ENCODE measurements around the gene GAPVD1.
"Not testable (repeated sequence)": the region's sequence is repeated elsewhere in the genome, so short reads cannot be mapped to it uniquely, and the experiment has no call there.

GAPVD1 gene

GRCh38 chr9:125276771-125277170 is 15.1 kb downstream of the GAPVD1 start:
- TF ChIP-seq, protein P1, sequence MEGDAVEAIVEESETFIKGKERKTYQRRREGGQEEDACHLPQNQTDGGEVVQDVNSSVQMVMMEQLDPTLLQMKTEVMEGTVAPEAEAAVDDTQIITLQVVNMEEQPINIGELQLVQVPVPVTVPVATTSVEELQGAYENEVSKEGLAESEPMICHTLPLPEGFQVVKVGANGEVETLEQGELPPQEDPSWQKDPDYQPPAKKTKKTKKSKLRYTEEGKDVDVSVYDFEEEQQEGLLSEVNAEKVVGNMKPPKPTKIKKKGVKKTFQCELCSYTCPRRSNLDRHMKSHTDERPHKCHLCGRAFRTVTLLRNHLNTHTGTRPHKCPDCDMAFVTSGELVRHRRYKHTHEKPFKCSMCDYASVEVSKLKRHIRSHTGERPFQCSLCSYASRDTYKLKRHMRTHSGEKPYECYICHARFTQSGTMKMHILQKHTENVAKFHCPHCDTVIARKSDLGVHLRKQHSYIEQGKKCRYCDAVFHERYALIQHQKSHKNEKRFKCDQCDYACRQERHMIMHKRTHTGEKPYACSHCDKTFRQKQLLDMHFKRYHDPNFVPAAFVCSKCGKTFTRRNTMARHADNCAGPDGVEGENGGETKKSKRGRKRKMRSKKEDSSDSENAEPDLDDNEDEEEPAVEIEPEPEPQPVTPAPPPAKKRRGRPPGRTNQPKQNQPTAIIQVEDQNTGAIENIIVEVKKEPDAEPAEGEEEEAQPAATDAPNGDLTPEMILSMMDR (IDR thresholded peaks at IDR 0.05; ENCODE audit: unreplicated experiment in 3 of 3), result no peak
- Mint-ChIP-seq H3K9me3 (no peaks in the 10 kb centered on the region), H3K27ac (no peak overlapping the region), H3K4me1 (peaks cover 16% of the 10 kb centered on the region), H3K27me3 (ENCODE audit: low read depth) (no peaks in the 10 kb centered on the region), H3K4me3 (no peak overlapping the region), H3K36me3 (ENCODE audit: low read depth) (peaks cover 4% of the 10 kb centered on the region)

GRCh38 chr9:125277411-125277810 is 15.8 kb downstream of the GAPVD1 start:
- Mint-ChIP-seq H3K4me1 (peaks cover 16% of the 10 kb centered on the region), H3K27me3 (ENCODE audit: low read depth) (no peaks in the 10 kb centered on the region), H3K27ac (no peak overlapping the region), H3K4me3 (no peak overlapping the region), H3K36me3 (ENCODE audit: low read depth) (peaks cover 4% of the 10 kb centered on the region), H3K9me3 (no peaks in the 10 kb centered on the region)
- TF ChIP-seq, protein P1 (IDR thresholded peaks at IDR 0.05; ENCODE audit: unreplicated experiment in 3 of 3), result no peak

DNA sequence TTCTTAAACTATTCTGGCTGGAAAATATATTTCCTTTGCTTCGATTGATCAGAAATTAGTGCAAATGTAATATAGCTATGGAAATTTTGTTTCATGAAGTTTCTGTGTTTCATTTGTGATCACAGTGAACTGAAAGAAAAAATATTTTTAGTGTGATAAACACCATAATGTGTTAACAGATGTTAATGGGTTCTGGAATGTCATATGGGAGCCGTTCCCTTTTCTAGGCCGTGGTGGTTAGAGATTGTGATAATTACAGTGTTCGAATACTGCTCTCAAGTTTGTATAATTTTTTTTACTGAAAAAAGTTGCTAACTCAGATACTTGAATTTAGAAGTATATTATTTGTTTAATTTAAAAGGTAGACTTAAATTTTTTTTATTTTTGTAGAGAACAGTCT is 19.3 kb downstream of the GAPVD1 start:
- TF ChIP-seq, protein P1 (IDR thresholded peaks at IDR 0.05; ENCODE audit: unreplicated experiment in 3 of 3), result no peak
- Mint-ChIP-seq H3K27ac (no peak overlapping the region), H3K4me1 (peaks cover 8% of the 10 kb centered on the region), H3K9me3 (no peaks in the 10 kb centered on the region), H3K36me3 (ENCODE audit: low read depth) (peaks cover 3% of the 10 kb centered on the region), H3K27me3 (ENCODE audit: low read depth) (no peaks in the 10 kb centered on the region), H3K4me3 (no peak overlapping the region)

GRCh38 chr9:125284855-125285254 is 23.2 kb downstream of the GAPVD1 start:
- peaks cover 3% of the 10 kb centered on the region for H3K36me3 Mint-ChIP-seq (ENCODE audit: low read depth)
- H3K4me3 Mint-ChIP-seq, result no peak overlapping the region
- TF ChIP-seq, protein P1 (IDR thresholded peaks at IDR 0.05; ENCODE audit: unreplicated experiment in 3 of 3), result no peak
- peaks cover 4% of the 10 kb centered on the region for H3K4me1 Mint-ChIP-seq
- no peak overlapping the region for H3K27ac Mint-ChIP-seq
- no peaks in the 10 kb centered on the region for H3K9me3 Mint-ChIP-seq
- H3K27me3 Mint-ChIP-seq (ENCODE audit: low read depth), result no peaks in the 10 kb centered on the region

GRCh38 chr9:125286935-125287433 is 25.4 kb downstream of the GAPVD1 start:
- not testable (repeated sequence) for H3K9me3 Mint-ChIP-seq; H3K4me1 Mint-ChIP-seq; H3K4me3 Mint-ChIP-seq; H3K36me3 Mint-ChIP-seq (ENCODE audit: low read depth); H3K27ac Mint-ChIP-seq; H3K27me3 Mint-ChIP-seq (ENCODE audit: low read depth)

- Mint-ChIP-seq H3K4me3 (no peak overlapping the region), H3K36me3 (ENCODE audit: low read depth) (no peaks in the 10 kb centered on the region), H3K9me3 (no peaks in the 10 kb centered on the region), H3K27ac (no peak overlapping the region), H3K27me3 (ENCODE audit: low read depth) (no peaks in the 10 kb centered on the region), H3K4me1 (no peaks in the 10 kb centered on the region)
- TF ChIP-seq, protein P1 (IDR thresholded peaks at IDR 0.05; ENCODE audit: unreplicated experiment in 3 of 3), result no peak
These were observed 31.5 kb downstream of the GAPVD1 start for GRCh38 chr9:125293134-125293533.

Measured in nephron (organoid).